Measurements from ENCODE around the gene TRPM1. TPM values are rescaled to one million over a fixed set of nuclear protein-coding genes. Genes with fewer than 3 reads are reported as not detected.

Gene TRPM1
- total and polyA plus RNA-seq, 9 of the 15 experiments (the other 6 are each of a cell fraction or from before 2014, with no cell fraction given), result 0.01 to 0.06 (median 0.03) TPM; not detected in 5

GRCh38 chr15:30978328-30978727 lies 123.2 kb downstream of the TRPM1 start (continued):
- TF ChIP-seq ETS2 (tag; IDR thresholded peaks at IDR 0.05; ENCODE audit: borderline replicate concordance, poor library complexity, severe bottlenecking), result no peak
- TF ChIP-seq SMARCA4 (IDR thresholded peaks at IDR 0.05), result peak; percentile 89
- TF ChIP-seq, protein P1, sequence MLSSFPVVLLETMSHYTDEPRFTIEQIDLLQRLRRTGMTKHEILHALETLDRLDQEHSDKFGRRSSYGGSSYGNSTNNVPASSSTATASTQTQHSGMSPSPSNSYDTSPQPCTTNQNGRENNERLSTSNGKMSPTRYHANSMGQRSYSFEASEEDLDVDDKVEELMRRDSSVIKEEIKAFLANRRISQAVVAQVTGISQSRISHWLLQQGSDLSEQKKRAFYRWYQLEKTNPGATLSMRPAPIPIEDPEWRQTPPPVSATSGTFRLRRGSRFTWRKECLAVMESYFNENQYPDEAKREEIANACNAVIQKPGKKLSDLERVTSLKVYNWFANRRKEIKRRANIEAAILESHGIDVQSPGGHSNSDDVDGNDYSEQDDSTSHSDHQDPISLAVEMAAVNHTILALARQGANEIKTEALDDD (IDR thresholded peaks at IDR 0.05), result peak; percentile 88
- no peak for TF ChIP-seq E2F1 (CRISPR knock-in tag; IDR thresholded peaks at IDR 0.05)
- TF ChIP-seq BDP1 (IDR thresholded peaks at IDR 0.05; ENCODE audit: insufficient read depth, insufficient read length), result no peak
- TF ChIP-seq, protein P2, sequence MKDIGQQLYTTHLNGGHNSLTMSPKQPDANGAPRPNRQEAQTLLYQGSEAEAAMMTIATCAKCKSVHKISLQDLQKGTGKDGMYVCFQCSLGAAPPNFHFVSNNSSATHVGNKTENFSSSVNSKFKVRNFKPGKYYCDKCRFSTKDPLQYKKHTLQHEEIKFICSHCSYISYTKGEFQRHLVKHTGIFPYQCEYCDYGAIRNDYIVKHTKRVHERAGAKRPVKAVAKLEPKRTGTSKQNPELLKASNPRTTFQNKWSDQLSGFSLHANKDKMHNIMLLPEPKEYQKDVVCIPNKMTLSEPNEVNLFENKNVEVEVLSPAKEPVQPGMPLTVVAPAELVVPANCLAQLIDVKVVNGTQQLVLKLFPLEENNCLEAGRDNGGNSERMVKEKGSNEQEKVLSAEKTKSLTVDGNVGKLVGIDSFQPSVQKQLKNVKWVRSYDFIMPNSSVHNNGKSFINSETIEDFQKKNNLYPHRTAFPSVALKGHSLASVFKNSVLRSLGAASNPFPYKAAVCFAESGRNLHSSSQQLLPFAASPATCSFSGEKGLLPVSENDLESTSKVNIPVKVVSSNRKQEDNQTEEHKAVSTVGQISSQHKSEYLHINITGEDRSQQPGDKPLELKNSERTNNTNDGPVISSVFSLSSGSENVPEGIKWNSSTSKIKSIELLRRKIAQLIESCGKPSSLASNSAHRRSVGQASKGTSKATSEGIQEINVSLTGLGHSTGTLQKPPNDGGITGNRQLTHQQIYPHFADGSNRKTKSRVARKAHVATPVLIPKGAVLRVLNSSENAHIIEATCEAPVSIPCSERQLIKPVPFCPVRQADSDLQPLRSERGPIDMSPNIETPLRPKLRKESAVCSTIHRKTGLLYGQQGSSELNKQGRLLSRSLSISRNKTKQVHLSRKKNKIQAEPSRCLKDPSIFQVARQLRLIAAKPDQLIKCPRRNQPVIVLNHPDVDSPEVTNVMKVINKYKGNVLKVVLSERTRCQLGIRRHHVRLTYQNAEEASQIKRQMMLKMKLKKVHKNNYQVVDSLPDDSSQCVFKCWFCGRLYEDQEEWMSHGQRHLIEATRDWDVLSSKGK (CRISPR knock-in tag; IDR thresholded peaks at IDR 0.05), result no peak
- TF ChIP-seq KHSRP (IDR thresholded peaks at IDR 0.05), result peak; percentile 81
- peak; percentile 96 for TF ChIP-seq MTA2 (IDR thresholded peaks at IDR 0.05; ENCODE audit: low read depth)
- TF ChIP-seq TBL1XR1 (IDR thresholded peaks at IDR 0.05; ENCODE audit: low read length in 2 of 2), result peak in 1 of 2 experiments; percentile 63; a peak in 1 of 4 replicates
- TF ChIP-seq, protein P3, sequence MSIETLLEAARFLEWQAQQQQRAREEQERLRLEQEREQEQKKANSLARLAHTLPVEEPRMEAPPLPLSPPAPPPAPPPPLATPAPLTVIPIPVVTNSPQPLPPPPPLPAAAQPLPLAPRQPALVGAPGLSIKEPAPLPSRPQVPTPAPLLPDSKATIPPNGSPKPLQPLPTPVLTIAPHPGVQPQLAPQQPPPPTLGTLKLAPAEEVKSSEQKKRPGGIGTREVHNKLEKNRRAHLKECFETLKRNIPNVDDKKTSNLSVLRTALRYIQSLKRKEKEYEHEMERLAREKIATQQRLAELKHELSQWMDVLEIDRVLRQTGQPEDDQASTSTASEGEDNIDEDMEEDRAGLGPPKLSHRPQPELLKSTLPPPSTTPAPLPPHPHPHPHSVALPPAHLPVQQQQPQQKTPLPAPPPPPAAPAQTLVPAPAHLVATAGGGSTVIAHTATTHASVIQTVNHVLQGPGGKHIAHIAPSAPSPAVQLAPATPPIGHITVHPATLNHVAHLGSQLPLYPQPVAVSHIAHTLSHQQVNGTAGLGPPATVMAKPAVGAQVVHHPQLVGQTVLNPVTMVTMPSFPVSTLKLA (conservative IDR thresholded peaks at IDR 0.05), result peak in 1 of 2 experiments; percentile 57; a peak in 1 of 4 replicates
- TF ChIP-seq ZNF639 (CRISPR knock-in tag; conservative IDR thresholded peaks at IDR 0.05 in 1 of 2, IDR thresholded peaks at IDR 0.05 in 1 of 2), result peak in 1 of 2 experiments; percentile 80; a peak in 2 of 4 replicates
- TF ChIP-seq PPARD (CRISPR knock-in tag; IDR thresholded peaks at IDR 0.05), result no peak
- TF ChIP-seq, protein P4, sequence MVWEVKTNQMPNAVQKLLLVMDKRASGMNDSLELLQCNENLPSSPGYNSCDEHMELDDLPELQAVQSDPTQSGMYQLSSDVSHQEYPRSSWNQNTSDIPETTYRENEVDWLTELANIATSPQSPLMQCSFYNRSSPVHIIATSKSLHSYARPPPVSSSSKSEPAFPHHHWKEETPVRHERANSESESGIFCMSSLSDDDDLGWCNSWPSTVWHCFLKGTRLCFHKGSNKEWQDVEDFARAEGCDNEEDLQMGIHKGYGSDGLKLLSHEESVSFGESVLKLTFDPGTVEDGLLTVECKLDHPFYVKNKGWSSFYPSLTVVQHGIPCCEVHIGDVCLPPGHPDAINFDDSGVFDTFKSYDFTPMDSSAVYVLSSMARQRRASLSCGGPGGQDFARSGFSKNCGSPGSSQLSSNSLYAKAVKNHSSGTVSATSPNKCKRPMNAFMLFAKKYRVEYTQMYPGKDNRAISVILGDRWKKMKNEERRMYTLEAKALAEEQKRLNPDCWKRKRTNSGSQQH (CRISPR knock-in tag; IDR thresholded peaks at IDR 0.05), result no peak
- TF ChIP-seq SRSF1 (IDR thresholded peaks at IDR 0.05; ENCODE audit: low read depth, low read length), result no peak
- TF ChIP-seq, protein P5, sequence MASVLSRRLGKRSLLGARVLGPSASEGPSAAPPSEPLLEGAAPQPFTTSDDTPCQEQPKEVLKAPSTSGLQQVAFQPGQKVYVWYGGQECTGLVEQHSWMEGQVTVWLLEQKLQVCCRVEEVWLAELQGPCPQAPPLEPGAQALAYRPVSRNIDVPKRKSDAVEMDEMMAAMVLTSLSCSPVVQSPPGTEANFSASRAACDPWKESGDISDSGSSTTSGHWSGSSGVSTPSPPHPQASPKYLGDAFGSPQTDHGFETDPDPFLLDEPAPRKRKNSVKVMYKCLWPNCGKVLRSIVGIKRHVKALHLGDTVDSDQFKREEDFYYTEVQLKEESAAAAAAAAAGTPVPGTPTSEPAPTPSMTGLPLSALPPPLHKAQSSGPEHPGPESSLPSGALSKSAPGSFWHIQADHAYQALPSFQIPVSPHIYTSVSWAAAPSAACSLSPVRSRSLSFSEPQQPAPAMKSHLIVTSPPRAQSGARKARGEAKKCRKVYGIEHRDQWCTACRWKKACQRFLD (CRISPR knock-in tag; IDR thresholded peaks at IDR 0.05), result peak; percentile 92
- peak; percentile 98 for TF ChIP-seq TAL1 (IDR thresholded peaks at IDR 0.05)
